Cardiac muscle cell (in vitro differentiated cells and primary cell): Measurements from ENCODE around the gene KMT2C. TPM values are rescaled to one million over a fixed set of nuclear protein-coding genes. Genes with fewer than 3 reads are reported as not detected.

Experiments used
- DNase-seq, 2 donors: peaks; one replicate each; pipeline versions ENCODE4 v3.0.0 to v3.0.0-alpha.2; 2010 to 2017; ENCODE audit warnings: low read depth in 1 of 2, low spot score in 1 of 2
- H3K27ac ChIP-seq: fragments of 200-600 bp; sonication (generic); 2 replicates; pipeline ENCODE4 v1.5.1; 2016
- H3K27me3 ChIP-seq: fragments of 200-600 bp; sonication (generic); 2 replicates; pipeline ENCODE4 v1.6.0; 2016; ENCODE audit warnings: control low read depth
- H3K36me3 ChIP-seq: fragments of 200-600 bp; sonication (generic); 2 replicates; pipeline ENCODE4 v1.5.1; 2016; ENCODE audit warnings: control low read depth
- H3K4me1 ChIP-seq: fragments of 200-600 bp; sonication (generic); 2 replicates; pipeline ENCODE4 v1.8.1; 2017; ENCODE audit warnings: low read depth, mild to moderate bottlenecking, mixed run types
- H3K4me3 ChIP-seq: fragments of 200-600 bp; sonication (generic); 2 replicates; pipeline ENCODE4 v1.5.1; 2016; ENCODE audit warnings: mild to moderate bottlenecking
- H3K9me3 ChIP-seq: fragments of 200-600 bp; sonication (generic); 2 replicates; pipeline ENCODE4 v1.5.1; 2017; ENCODE audit warnings: low read depth, mild to moderate bottlenecking, control low read depth
- polyA plus RNA-seq: library from polyadenylated mRNA; unstranded; fragments of >200 nt; fragmentation: Nextera tagmentation; extraction: Ambion mirVana; gene quantifications from 2 replicates; pipeline ENCODE4 v1.2.1, GENCODE V29; 2016
- total RNA-seq: library from RNA; depleted of rRNA; stranded (reverse); fragments of >200 nt; gene quantifications from 2 replicates; pipeline ENCODE4 v1.2.3, GENCODE V29; 2016
- TF ChIP-seq, protein P1 (sequence below): IDR thresholded peaks from 2 replicates; pipeline ENCODE4 v1.5.1; 2012; ENCODE audit warnings: low read depth, mild to moderate bottlenecking, low read length

The KMT2C gene
- total and polyA plus RNA-seq, 2 experiments from 2014 or later, result 22.8 to 37.3 TPM

- TF ChIP-seq, protein P1, sequence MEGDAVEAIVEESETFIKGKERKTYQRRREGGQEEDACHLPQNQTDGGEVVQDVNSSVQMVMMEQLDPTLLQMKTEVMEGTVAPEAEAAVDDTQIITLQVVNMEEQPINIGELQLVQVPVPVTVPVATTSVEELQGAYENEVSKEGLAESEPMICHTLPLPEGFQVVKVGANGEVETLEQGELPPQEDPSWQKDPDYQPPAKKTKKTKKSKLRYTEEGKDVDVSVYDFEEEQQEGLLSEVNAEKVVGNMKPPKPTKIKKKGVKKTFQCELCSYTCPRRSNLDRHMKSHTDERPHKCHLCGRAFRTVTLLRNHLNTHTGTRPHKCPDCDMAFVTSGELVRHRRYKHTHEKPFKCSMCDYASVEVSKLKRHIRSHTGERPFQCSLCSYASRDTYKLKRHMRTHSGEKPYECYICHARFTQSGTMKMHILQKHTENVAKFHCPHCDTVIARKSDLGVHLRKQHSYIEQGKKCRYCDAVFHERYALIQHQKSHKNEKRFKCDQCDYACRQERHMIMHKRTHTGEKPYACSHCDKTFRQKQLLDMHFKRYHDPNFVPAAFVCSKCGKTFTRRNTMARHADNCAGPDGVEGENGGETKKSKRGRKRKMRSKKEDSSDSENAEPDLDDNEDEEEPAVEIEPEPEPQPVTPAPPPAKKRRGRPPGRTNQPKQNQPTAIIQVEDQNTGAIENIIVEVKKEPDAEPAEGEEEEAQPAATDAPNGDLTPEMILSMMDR, result no peak
- no peaks in the 10 kb centered on the region for H3K4me1 ChIP-seq
- no peaks in the 10 kb centered on the region for H3K27me3 ChIP-seq
- DNase-seq, result no peak
- no peaks in the 10 kb centered on the region for H3K9me3 ChIP-seq
- no peaks in the 10 kb centered on the region for H3K36me3 ChIP-seq
- H3K4me3 ChIP-seq, result no peak overlapping the region
- no peak overlapping the region for H3K27ac ChIP-seq
Measured at GRCh38 chr7:152369518-152369917, 66.3 kb downstream of the KMT2C start.

GRCh38 chr7:152367170-152367569 lies 68.6 kb downstream of the KMT2C start:
- H3K4me3 ChIP-seq, result no peak overlapping the region
- DNase-seq, result no peak
- no peaks in the 10 kb centered on the region for H3K27me3 ChIP-seq
- H3K4me1 ChIP-seq, result no peaks in the 10 kb centered on the region
- H3K9me3 ChIP-seq, result no peaks in the 10 kb centered on the region
- H3K36me3 ChIP-seq, result no peaks in the 10 kb centered on the region
- H3K27ac ChIP-seq, result peak overlapping the region; percentile 19
- TF ChIP-seq, protein P1, result no peak

DNA sequence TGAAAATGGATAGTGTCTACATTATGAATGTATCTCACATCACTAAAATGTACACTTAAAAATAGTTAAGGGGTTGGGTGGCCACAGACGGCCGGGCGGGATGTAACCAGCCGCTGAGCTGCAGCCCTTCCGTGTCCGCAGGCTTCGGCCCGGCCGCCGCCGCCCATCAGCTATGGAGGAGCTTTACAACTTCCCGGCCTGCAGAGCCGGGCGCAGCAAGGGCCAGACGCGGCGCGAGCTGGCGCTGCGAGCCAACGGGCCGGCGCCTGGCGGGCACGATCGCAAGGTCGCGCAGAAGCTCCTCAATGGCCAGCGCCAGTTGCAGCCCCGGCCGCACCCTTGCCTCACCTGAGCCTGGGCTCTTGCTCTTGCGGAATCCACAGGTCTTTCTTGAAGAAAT lies 69.1 kb downstream of the KMT2C start:
- Histone ChIP-seq H3K27me3 (no peaks in the 10 kb centered on the region), H3K4me1 (no peaks in the 10 kb centered on the region)
- DNase-seq, result peak in 1 of 2 donors; percentile 39

DNA sequence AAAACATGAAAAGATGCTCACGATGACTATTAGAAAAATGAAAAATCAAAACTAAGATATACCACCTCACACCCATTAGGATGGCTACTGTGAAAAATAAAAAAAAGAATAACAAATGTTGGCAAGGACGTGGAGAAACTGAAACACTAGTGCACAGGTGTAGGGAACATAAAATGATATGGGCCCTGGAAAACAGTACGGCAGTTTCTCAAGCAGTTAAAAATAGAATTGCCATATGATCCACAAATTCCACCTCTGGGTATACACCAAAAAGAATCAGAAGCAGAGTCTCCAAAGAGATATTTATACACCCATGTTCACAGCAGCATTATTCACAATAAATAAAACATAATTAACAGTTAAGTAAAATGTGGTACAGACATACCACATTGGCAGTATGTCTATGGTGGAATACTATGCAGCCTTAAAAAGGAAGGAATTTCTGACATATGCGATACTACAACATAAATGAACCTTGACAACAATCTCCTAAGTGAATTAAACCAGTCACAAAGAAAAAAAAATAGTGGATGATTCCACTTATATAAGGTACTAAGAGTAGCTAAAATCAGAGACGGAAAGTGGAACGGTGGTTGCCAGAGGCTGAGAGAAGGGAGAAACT lies 69.7 kb downstream of the KMT2C start:
- Histone ChIP-seq H3K27me3 (no peaks in the 10 kb centered on the region), H3K27ac (no peak overlapping the region), H3K36me3 (no peaks in the 10 kb centered on the region), H3K4me1 (no peaks in the 10 kb centered on the region), H3K9me3 (no peaks in the 10 kb centered on the region), H3K4me3 (no peak overlapping the region)
- TF ChIP-seq, protein P1, result no peak
- no peak for DNase-seq

More for the DNA sequence above, 69.1 kb downstream of the KMT2C start:
- Histone ChIP-seq H3K9me3 (no peaks in the 10 kb centered on the region), H3K4me3 (no peak overlapping the region), H3K27ac (peak overlapping the region; percentile 19), H3K36me3 (no peaks in the 10 kb centered on the region)
- TF ChIP-seq, protein P1, result no peak

GRCh38 chr7:152363798-152364197 lies 72.0 kb downstream of the KMT2C start:
- no peaks in the 10 kb centered on the region for H3K27me3 ChIP-seq
- H3K4me3 ChIP-seq, result no peak overlapping the region
- H3K27ac ChIP-seq, result no peak overlapping the region
- no peaks in the 10 kb centered on the region for H3K36me3 ChIP-seq
- H3K9me3 ChIP-seq, result no peaks in the 10 kb centered on the region
- no peaks in the 10 kb centered on the region for H3K4me1 ChIP-seq
- TF ChIP-seq, protein P1, result no peak
- DNase-seq, result no peak
